ENCODE measurements around the gene NFE2L3. TPM values are rescaled to one million over a fixed set of nuclear protein-coding genes. Genes with fewer than 3 reads are reported as not detected.

NFE2L3 gene
- total and polyA plus RNA-seq, 12 donors: 0.16 to 4.9 (median 0.83) TPM

DNA sequence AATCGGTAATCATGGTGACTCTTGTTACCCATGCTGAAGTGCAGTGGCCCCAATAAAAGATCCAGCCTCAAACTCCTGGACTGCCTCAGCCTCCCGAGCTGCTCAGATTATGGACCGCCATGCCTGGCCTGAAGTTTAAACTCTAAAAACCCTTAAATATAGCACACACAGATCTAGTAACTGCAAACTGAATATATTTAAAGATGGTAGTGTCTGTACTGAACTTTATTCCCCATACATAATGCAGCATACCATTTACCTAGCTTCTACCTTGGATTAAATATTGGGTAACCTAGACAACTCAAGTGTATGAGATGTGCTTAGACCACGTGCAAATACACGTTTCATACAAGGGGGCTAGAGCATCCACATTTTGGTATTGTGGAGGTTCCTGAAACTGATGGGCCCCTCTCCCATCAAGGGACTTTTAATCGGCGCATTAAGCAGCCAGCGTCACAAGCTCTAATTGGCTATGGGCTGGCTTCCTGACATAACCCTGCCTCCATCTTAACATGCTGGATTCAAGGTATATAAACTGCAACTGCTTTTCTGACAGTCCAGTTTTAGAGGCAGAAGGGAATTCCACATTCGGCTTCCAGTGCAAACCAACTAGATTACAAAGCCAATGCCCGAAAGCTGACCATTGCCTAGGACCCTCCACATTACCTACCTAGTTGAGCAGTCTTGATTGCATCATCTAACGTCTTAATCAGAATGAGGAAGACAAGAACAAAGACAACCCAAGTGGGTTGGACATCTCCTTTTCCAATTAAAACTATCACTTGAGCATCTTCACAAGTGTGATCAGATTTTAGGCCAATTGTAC, 35.6 kb downstream of the NFE2L3 start:
- Histone ChIP-seq H3K36me3 (replicated peaks in 1 of 2) (peaks cover 0 to 49% of the 10 kb centered on the region in 2 donors), H3K27ac (peak overlapping the region in 1 of 5 donors; percentile 38), H3K27me3 (no peaks in the 10 kb centered on the region), H3K9me3 (replicated peaks in 1 of 3) (no peaks in the 10 kb centered on the region), H3K4me1 (replicated peaks in 1 of 2) (peaks cover 0 to 37% of the 10 kb centered on the region in 2 donors), H3K4me3 (no peak overlapping the region)
- WGBS, 4 donors: 78 to 85% (median 82%) methylated on average over 11 of the region's 11 CpGs
- intact Hi-C loops (cut with DNase I): no loop called here
- no peak for DNase-seq
- no peak for TF ChIP-seq POLR2A (IDR thresholded peaks at IDR 0.05)
- TF ChIP-seq, protein P1, sequence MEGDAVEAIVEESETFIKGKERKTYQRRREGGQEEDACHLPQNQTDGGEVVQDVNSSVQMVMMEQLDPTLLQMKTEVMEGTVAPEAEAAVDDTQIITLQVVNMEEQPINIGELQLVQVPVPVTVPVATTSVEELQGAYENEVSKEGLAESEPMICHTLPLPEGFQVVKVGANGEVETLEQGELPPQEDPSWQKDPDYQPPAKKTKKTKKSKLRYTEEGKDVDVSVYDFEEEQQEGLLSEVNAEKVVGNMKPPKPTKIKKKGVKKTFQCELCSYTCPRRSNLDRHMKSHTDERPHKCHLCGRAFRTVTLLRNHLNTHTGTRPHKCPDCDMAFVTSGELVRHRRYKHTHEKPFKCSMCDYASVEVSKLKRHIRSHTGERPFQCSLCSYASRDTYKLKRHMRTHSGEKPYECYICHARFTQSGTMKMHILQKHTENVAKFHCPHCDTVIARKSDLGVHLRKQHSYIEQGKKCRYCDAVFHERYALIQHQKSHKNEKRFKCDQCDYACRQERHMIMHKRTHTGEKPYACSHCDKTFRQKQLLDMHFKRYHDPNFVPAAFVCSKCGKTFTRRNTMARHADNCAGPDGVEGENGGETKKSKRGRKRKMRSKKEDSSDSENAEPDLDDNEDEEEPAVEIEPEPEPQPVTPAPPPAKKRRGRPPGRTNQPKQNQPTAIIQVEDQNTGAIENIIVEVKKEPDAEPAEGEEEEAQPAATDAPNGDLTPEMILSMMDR (IDR thresholded peaks at IDR 0.05): no peak

DNA sequence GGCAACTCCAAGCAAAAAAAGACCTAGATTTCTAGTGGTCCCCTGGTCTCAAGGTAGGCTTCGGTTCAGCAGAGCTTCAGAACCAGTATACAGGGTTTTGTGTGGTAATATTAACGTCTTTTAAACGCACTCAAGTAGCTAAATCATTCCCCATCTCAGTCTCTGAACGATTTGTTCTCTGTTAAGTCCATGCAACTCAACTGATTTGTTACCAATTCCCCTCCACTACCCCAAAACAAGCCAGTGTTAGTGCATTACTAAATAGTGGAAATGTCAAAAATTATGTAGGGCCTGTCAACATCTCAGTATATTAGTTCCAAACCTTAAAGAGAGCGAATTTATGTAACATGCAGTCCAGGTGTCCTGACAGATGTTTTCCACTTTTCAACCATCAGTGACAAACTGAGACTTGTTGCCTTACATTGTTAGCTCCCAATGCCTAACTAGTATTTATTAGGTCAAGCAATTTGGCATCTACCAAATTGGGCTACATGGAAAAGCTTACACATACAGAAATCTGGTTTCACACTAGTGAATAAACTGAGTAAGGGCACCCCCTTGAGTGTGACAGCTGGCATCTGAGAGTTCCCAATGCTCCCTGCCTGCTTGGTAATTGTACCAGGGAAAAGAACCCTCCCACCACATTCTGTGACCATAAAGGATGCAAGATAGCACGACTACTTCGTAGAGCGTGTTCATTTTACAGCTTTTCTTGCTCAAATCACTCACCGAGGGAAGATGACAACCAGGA, 36.4 kb downstream of the NFE2L3 start:
- Histone ChIP-seq H3K9me3 (replicated peaks in 1 of 3) (no peaks in the 10 kb centered on the region), H3K4me3 (no peak overlapping the region), H3K36me3 (replicated peaks in 1 of 2) (peaks cover 0 to 57% of the 10 kb centered on the region in 2 donors), H3K27me3 (no peaks in the 10 kb centered on the region), H3K27ac (no peak overlapping the region), H3K4me1 (replicated peaks in 1 of 2) (peaks cover 3 to 45% of the 10 kb centered on the region in 2 donors)
- 89 to 91% (median 89%) methylated on average over 9 of the region's 9 CpGs for WGBS, 4 donors
- peak in 1 of 2 donors; percentile 7 for TF ChIP-seq POLR2A (IDR thresholded peaks at IDR 0.05)
- TF ChIP-seq, protein P1 (IDR thresholded peaks at IDR 0.05): no peak
- intact Hi-C loops (cut with DNase I): no loop called here
- no peak for DNase-seq

DNA sequence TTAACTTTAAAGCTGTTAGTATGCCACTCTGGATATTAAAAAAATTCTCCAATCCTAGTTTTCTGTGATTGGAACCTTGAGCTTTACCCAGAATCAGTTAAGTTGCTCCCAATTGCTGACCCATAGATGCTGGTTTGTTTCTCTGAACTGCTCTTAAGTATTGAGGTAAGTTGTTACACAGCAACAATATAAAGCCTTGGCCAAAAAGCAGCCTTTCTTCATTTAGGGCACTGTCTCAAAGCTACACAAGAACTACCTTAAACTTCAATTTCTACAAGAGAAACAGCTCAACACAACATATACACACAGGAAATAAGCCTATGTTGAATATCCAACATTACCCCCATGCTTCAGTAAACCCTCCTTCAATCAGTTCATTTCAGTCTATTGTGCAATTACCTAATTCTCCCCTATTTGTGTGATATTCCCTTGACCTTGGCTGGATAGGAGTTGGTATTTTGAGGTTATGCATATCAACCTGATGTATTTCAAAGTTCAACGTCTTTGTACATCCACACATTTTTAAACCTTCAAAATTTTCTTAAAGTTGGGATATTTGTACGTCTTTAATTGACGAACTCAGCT, 37.1 kb downstream of the NFE2L3 start:
- Histone ChIP-seq H3K4me3 (no peak overlapping the region), H3K36me3 (replicated peaks in 1 of 2) (peaks cover 0 to 64% of the 10 kb centered on the region in 2 donors), H3K9me3 (replicated peaks in 1 of 3) (no peaks in the 10 kb centered on the region), H3K4me1 (replicated peaks in 1 of 2) (peaks cover 10 to 51% of the 10 kb centered on the region in 2 donors), H3K27me3 (no peaks in the 10 kb centered on the region), H3K27ac (no peak overlapping the region)
- TF ChIP-seq POLR2A (IDR thresholded peaks at IDR 0.05): no peak
- no peak for DNase-seq
- WGBS, 4 donors: 77 to 83% (median 80%) methylated on average over 3 of the region's 3 CpGs
- intact Hi-C loops (cut with DNase I): no loop called here

DNA sequence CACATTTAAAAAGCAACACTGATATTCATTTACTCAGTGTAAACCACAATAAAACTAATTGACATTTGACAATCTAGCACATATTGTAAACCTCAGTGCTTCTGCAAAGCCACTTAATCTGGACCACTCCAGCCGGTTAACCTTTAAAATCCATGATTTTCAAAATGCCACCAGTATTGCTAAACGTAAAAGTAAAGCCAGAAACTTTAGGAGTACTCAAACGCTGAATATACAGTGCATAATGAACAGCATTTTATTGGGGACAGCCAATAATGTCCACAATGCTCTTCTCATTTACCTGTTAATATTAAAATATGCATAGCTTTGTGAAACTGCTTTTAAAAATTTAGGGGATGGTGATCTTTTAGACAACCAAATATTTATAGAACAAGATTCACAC, 37.7 kb downstream of the NFE2L3 start:
- intact Hi-C loops (cut with DNase I): no loop called here
- WGBS, 4 donors: 84 to 90% (median 87%) methylated on average over 3 of the region's 3 CpGs
- DNase-seq: no peak
- Histone ChIP-seq H3K9me3 (replicated peaks in 1 of 3) (no peaks in the 10 kb centered on the region), H3K4me3 (no peak overlapping the region), H3K27me3 (no peaks in the 10 kb centered on the region), H3K36me3 (replicated peaks in 1 of 2) (peaks cover 0 to 70% of the 10 kb centered on the region in 2 donors), H3K27ac (no peak overlapping the region), H3K4me1 (replicated peaks in 1 of 2) (peaks cover 16 to 58% of the 10 kb centered on the region in 2 donors)
- TF ChIP-seq POLR2A (IDR thresholded peaks at IDR 0.05): no peak
- TF ChIP-seq, protein P1 (IDR thresholded peaks at IDR 0.05): no peak
